ENCODE data around the gene SBDS. TPM values are rescaled to one million over a fixed set of nuclear protein-coding genes. Genes with fewer than 3 reads are reported as not detected.
A peak's percentile ranks its signal among the peaks of the same experiment; 100 is the strongest.

SBDS gene
- polyA plus RNA-seq, 3 donors: 31.7 to 101 (median 34.8) TPM

GRCh38 chr7:66939325-66939724, 56.1 kb downstream of the SBDS start:
- H3K9me3 Mint-ChIP-seq: peaks cover 0 to 3% (median 0%) of the 10 kb centered on the region in 7 donors
- TF ChIP-seq CTCF (IDR thresholded peaks at IDR 0.05): no peak
- H3K27me3 Mint-ChIP-seq (ENCODE audit: low read depth in 3 of 3): peaks cover 0 to 3% (median 0%) of the 10 kb centered on the region in 3 donors
- Histone ChIP-seq H2AFZ (ENCODE audit: insufficient read depth, low read depth, low read length, poor library complexity, severe bottlenecking) (no peak overlapping the region), H3K9me3 (replicated peaks in 1 of 2; ENCODE audit: control insufficient read depth in 1 of 2, insufficient read depth in 1 of 2, low read length in 2 of 2) (no peaks in the 10 kb centered on the region), H3K27ac (ENCODE audit: low read depth in 1 of 2, low read length in 2 of 2) (no peak overlapping the region), H3K36me3 (replicated peaks in 1 of 2; ENCODE audit: control insufficient read depth in 1 of 2, insufficient read depth in 2 of 2, low read length in 2 of 2) (peaks cover 33 to 59% of the 10 kb centered on the region in 2 donors), H4K20me1 (ENCODE audit: insufficient read depth, low read length) (peaks cover 88% of the 10 kb centered on the region), H3K9ac (ENCODE audit: insufficient read depth, low read length, poor library complexity, severe bottlenecking) (no peak overlapping the region), H3K79me2 (ENCODE audit: insufficient read depth, low read length) (peaks cover 71% of the 10 kb centered on the region), H3K4me3 (replicated peaks in 1 of 3; ENCODE audit: low read depth in 2 of 3, low read length in 3 of 3) (no peak overlapping the region), H3K27me3 (ENCODE audit: control insufficient read depth in 2 of 2, insufficient read depth in 2 of 2, low read length in 2 of 2) (no peaks in the 10 kb centered on the region), H3K4me1 (ENCODE audit: control insufficient read depth in 1 of 2, insufficient read depth in 2 of 2, low read length in 2 of 2) (no peaks in the 10 kb centered on the region), H3K4me2 (replicated peaks; ENCODE audit: extremely low read depth, low read length, poor library complexity, severe bottlenecking) (no peak overlapping the region)
- H3K4me3 Mint-ChIP-seq: no peak overlapping the region
- peaks cover 16% of the 10 kb centered on the region for H3K4me1 Mint-ChIP-seq
- intact Hi-C loops (cut with micrococcal nuclease): no loop called here
- WGBS (ENCODE audit: insufficient coverage): no CpG with 5 or more reads among the region's 4 CpGs
- peak overlapping the region in 2 of 7 donors; percentile 14 to 47 for H3K27ac Mint-ChIP-seq
- H3K36me3 Mint-ChIP-seq: peaks cover 42 to 80% of the 10 kb centered on the region in 2 donors
- no peak for DNase-seq

GRCh38 chr7:66937940-66938339, 57.4 kb downstream of the SBDS start:
- no peak overlapping the region for H3K4me3 Mint-ChIP-seq
- no peak overlapping the region for H3K4me2 ChIP-seq (replicated peaks; ENCODE audit: extremely low read depth, low read length, poor library complexity, severe bottlenecking)
- peaks cover 0 to 3% (median 0%) of the 10 kb centered on the region in 7 donors for H3K9me3 Mint-ChIP-seq
- peaks cover 17% of the 10 kb centered on the region for H3K4me1 Mint-ChIP-seq
- H3K9me3 ChIP-seq (replicated peaks in 1 of 2; ENCODE audit: control insufficient read depth in 1 of 2, insufficient read depth in 1 of 2, low read length in 2 of 2): no peaks in the 10 kb centered on the region
- no peak for DNase-seq
- WGBS (ENCODE audit: insufficient coverage): no CpG with 5 or more reads among the region's 4 CpGs
- peaks cover 33 to 74% of the 10 kb centered on the region in 2 donors for H3K36me3 Mint-ChIP-seq
- TF ChIP-seq CTCF (IDR thresholded peaks at IDR 0.05): no peak
- H3K4me1 ChIP-seq (ENCODE audit: control insufficient read depth in 1 of 2, insufficient read depth in 2 of 2, low read length in 2 of 2): no peaks in the 10 kb centered on the region
- intact Hi-C loops (cut with micrococcal nuclease): no loop called here
- peak overlapping the region in 1 of 7 donors; percentile 27 for H3K27ac Mint-ChIP-seq
- H3K27me3 Mint-ChIP-seq (ENCODE audit: low read depth in 3 of 3): peaks cover 0 to 3% (median 0%) of the 10 kb centered on the region in 3 donors
- H3K79me2 ChIP-seq (ENCODE audit: insufficient read depth, low read length): peaks cover 85% of the 10 kb centered on the region
- no peaks in the 10 kb centered on the region for H3K27me3 ChIP-seq (ENCODE audit: control insufficient read depth in 2 of 2, insufficient read depth in 2 of 2, low read length in 2 of 2)
- peaks cover 88% of the 10 kb centered on the region for H4K20me1 ChIP-seq (ENCODE audit: insufficient read depth, low read length)
- no peak overlapping the region for H3K4me3 ChIP-seq (replicated peaks in 1 of 3; ENCODE audit: low read depth in 2 of 3, low read length in 3 of 3)
- peaks cover 22 to 45% of the 10 kb centered on the region in 2 donors for H3K36me3 ChIP-seq (replicated peaks in 1 of 2; ENCODE audit: control insufficient read depth in 1 of 2, insufficient read depth in 2 of 2, low read length in 2 of 2)
- H3K27ac ChIP-seq (ENCODE audit: low read depth in 1 of 2, low read length in 2 of 2): no peak overlapping the region
- H2AFZ ChIP-seq (ENCODE audit: insufficient read depth, low read depth, low read length, poor library complexity, severe bottlenecking): no peak overlapping the region
- H3K9ac ChIP-seq (ENCODE audit: insufficient read depth, low read length, poor library complexity, severe bottlenecking): no peak overlapping the region

Small RNAs within 50 kb of the gene (small RNA-seq; reads per million reads assigned to genes)
- not detected for gene RN7SL43P (ENCODE audit: insufficient read length, low read depth)

Other genes starting within 250 kb of the SBDS start
- 10 to 100 TPM; 67.5 to 82.3 (median 78.3) TPM for gene TMEM248, start 74.4 kb downstream of the SBDS start, polyA plus RNA-seq
- 1 to 10 TPM; 6.3 to 9.0 (median 7.2) TPM for gene TYW1, start 1.2 kb upstream of the SBDS start, polyA plus RNA-seq